ENCODE measurements around the gene DCAF7.

Gene DCAF7, protein sequence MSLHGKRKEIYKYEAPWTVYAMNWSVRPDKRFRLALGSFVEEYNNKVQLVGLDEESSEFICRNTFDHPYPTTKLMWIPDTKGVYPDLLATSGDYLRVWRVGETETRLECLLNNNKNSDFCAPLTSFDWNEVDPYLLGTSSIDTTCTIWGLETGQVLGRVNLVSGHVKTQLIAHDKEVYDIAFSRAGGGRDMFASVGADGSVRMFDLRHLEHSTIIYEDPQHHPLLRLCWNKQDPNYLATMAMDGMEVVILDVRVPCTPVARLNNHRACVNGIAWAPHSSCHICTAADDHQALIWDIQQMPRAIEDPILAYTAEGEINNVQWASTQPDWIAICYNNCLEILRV

GRCh38 chr17:63549946-63550816 is at the start of gene DCAF7:
Gene DCAF7, plus strand, starts transcription at chr17:63550477. Its CDS starts 201 bp downstream, at chr17:63550678.
- DNase-seq, result peak; percentile 100

- DNase-seq, result no peak
Observed at GRCh38 chr17:63500543-63501390, 49.5 kb upstream of the DCAF7 start.

DNA sequence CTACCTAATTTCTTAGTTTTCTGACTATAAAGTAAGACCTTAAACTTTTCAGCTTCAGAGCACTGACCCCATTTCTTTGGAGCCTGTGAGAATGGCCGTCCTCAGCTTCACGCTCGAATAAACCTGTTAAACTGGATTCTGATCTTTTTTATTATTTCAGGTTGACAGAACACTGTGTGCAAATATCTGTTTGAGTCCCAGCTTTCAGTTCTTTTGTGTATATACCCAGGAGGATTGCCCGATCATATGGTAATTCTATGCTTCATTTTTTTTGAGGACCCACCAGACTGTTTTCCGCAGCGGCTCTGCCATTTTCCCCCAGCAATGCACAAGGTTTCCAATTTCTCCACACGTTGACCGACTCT is 47.0 kb upstream of the DCAF7 start:
- no peak for DNase-seq

DNA sequence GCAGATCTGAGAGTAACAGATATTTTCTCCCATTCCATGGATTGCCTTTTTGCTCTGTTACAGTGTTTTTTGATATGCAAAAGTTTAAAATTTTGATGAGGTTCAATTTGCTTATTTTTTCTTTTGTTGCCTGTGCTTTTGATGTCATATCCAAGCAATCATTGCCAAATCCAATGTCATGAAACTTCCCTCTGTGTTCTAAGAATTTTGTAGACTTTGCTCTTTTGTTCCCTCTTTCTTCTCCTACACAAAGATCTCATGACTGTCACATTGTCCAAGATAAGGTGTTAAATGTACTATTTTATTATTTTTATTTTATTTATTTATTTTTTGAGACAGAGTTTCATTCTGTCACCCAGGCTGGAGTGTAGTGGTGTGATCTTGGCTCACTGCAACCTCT is 46.0 kb upstream of the DCAF7 start:
- DNase-seq, result no peak

DNA sequence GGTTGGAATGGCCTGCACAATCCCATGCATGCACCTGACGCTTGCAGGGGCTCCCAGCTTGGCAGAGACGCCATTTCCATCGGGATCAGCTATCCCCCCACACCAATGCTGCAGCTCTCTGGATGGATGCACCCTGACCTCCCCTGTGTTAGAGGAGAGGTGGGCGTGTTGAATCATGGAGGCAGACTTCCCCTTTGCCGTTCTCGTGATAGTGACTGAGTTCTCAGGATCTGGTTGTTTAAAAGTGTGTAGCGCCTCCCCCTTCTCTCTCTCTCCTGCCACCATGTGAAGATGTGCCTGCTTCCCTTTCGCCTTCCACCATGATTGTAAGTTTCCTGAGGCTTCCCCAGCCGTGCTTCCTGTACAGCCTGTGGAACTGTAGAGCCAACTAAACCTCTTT is 44.9 kb upstream of the DCAF7 start:
- no peak for DNase-seq

- DNase-seq, result no peak
Observed at GRCh38 chr17:63506627-63507026, 43.6 kb upstream of the DCAF7 start.

GRCh38 chr17:63511331-63511730 is 38.9 kb upstream of the DCAF7 start:
- DNase-seq, result no peak

- DNase-seq, result no peak
Observed at GRCh38 chr17:63512388-63512787, 37.9 kb upstream of the DCAF7 start.

DNA sequence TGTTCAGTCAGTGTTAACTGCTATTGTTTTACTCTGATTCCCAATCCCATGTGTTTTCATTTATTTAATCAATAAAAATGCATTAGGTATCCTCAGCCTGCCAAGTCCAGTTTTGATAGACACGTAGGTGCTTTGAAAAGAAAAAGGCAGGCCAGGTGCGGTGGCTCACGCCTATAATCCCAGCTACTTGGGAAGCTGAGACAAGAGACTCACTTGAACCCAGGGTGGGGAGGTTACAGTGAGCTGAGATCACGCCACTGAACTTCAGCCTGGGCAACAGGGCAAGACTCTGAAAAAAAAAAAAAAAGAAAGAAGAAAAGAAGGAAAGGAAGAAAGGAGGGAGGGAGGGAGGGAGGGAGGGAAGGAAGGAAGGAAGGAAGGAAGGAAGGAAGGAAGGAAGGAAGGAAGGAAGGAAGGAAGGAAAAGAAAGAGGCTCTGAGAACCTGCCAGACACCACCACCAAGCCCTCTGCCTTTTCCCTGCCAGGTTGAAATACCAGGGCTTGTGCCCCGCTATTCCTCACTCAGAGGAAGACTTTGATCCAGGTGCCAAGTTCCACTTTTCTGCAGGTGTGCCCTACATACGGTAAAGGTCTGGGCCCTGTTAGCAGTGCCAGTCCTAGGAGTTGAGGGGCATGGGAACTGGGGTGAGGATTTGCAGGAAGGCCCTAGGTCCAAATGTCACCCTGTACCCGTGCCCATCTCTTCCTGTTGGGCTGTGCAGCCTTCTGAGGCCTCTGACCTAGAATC is 37.2 kb upstream of the DCAF7 start:
- no peak for DNase-seq

- no peak for DNase-seq
Observed at GRCh38 chr17:63514477-63514876, 35.8 kb upstream of the DCAF7 start.

GRCh38 chr17:63514974-63515373 is 35.3 kb upstream of the DCAF7 start:
- DNase-seq, result no peak

- DNase-seq, result no peak
Observed at GRCh38 chr17:63515426-63515825, 34.9 kb upstream of the DCAF7 start.

DNA sequence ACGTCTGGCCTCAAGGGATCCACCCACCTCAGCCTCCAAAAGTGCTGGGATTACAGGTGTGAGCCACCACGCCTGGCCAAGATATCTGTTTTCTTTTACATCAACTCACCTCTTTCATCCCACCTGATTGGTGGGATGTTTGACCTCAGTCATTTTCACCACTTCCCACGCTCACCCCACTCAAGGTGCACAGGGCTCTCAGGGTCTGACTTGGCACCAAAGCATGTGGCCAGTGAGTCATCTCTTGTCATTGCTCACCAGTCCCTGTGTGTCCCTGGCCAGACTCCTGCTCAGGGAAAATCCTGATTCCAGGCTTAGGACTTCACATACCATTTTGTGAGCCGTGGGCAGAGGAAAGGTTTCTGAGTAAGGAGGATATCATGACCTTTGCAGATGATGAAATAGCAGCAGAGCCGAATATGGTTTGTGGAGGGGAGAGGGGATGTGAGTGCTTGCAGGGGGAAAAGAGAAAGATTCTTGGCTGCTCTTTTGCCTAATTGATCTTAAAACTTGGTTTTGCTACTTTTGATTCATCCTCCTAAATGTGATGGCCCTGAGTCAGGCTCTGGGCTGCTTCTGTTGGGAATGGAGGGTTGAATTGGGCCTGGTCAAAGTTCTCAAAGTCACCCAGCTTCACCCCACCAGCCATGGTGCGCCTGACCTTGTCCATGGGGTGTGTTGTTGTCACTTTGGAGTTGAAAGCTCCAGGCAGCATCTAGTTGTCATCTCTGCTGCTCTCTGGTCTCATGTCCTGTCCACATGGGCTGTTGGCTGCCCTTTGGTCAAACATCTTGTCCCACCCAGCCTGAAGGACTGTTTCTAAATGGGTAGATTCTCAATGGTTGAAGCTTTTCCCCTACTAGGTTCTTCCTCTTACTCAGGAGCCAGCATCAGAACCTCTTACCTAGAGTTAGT is 33.1 kb upstream of the DCAF7 start:
- no peak for DNase-seq

DNA sequence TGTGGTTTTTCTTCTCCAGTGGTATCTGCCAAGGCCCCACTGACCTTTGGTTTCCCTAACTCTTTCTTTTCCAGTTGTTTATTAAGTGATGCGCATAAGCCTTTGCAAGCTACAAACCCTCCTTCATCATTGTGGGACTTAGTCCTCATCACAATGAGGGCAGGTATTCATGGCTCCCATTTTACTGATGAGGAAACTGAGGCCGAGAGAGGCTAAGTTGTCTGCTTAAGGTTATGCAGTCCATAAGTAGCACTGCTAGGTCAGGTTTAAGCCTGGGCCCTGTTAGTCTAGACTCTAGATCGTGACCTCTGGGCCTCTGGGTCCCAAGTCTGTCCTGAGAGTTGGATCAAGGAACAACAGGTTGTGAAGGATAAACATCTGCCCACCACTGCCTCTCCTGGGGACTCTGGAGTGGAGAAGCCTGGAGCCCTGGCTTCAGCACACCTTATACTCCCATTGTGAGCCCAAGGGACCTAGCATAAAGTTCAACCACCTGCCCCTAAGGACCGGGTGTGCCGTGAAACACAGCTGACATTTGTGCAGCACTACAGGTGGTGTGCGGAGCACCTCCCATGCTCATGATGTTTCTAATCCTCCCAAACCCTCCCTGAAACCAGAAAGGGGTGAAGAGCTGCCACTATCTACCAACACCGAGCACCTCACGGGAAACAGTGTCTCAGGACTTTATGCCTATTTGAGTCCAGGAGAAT is 32.3 kb upstream of the DCAF7 start:
- no peak for DNase-seq

- no peak for DNase-seq
Observed at GRCh38 chr17:63519116-63519881, 31.0 kb upstream of the DCAF7 start.

GRCh38 chr17:63519972-63520882 is 30.1 kb upstream of the DCAF7 start:
- no peak for DNase-seq

DNA sequence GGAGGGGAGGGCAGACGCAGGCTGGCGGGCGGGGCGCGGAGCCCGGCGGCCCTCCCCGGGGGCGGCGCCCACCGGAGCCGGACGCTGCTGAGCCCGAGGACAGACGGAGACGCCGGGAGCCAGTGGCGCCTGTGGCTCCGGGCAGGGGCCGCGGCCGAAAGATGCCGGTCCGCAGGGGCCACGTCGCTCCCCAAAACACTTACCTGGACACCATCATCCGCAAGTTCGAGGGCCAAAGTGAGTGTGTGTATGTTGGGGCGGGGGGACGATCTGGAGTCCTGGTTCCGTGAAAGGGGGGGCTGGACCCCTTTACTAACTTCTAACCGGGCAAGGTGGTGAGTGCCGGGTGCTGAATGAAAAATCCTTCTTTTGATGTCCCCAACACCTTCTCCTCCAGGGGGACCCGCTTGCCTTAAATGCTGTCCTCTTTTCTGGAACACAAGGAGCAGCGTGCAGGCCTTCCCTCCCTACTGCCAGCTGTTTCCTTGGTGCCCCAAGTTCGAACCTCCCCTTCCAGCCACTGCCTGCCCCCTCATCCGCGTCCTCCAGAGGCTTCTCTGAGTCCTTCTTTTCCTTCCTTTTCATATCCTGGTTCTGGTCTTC is 26.9 kb upstream of the DCAF7 start, which contains the start of gene KCNH6:
Gene KCNH6, plus strand, starts transcription at position 106 of the 603 bp plus-strand sequence. Its CDS starts 56 bp downstream, at position 162.
- no peak for DNase-seq

GRCh38 chr17:63524051-63524450 is 26.2 kb upstream of the DCAF7 start:
- no peak for DNase-seq

All from AML-193 (cell line).